RWPE2 (cell line): ENCODE measurements around the gene PTPRN2.

ENCODE experiments used
- ATAC-seq: fragments of 200-7000 bp; cut with Tn5 transposase; 3 replicates; pipeline ENCODE4 v1.9.1; 2021; ENCODE audit warnings: low read depth
- DNase-seq: peaks from one replicate; pipeline ENCODE4 v3.0.0-alpha.2; 2020; ENCODE audit warnings: low spot score
- H3K27ac ChIP-seq: fragments of 450-650 bp; 2 replicates; pipeline ENCODE4 v1.5.1; 2017; ENCODE audit warnings: mild to moderate bottlenecking; ENCODE audit not compliant: poor library complexity, severe bottlenecking
- H3K27me3 ChIP-seq: fragments of 250-450 bp; sonication (Bioruptor Pico); 2 replicates; pipeline ENCODE4 v1.5.1; 2021; ENCODE audit warnings: mild to moderate bottlenecking, moderate library complexity; ENCODE audit not compliant: insufficient read depth, poor library complexity, severe bottlenecking
- H3K36me3 ChIP-seq: fragments of 250-450 bp; sonication (Bioruptor Pico); 2 replicates; pipeline ENCODE4 v1.5.1; 2020; ENCODE audit warnings: low read depth, mild to moderate bottlenecking, moderate library complexity
- H3K4me1 ChIP-seq: fragments of 250-450 bp; sonication (Bioruptor Pico); 2 replicates; pipeline ENCODE4 v1.5.1; 2021; ENCODE audit warnings: mild to moderate bottlenecking, moderate library complexity; ENCODE audit not compliant: insufficient read depth, poor library complexity, severe bottlenecking
- H3K4me3 ChIP-seq: fragments of 250-450 bp; sonication (Bioruptor Pico); 2 replicates; pipeline ENCODE4 v1.5.1; 2021; ENCODE audit warnings: mild to moderate bottlenecking, moderate library complexity; ENCODE audit not compliant: severe bottlenecking
- H3K9me3 ChIP-seq: fragments of 250-450 bp; sonication (Bioruptor Pico); 2 replicates; pipeline ENCODE4 v1.5.1; 2021; ENCODE audit warnings: mild to moderate bottlenecking, moderate library complexity; ENCODE audit not compliant: severe bottlenecking
- CTCF ChIP-seq: fragments of 450-650 bp; IDR thresholded peaks from one replicate; pipeline ENCODE4 v1.5.1; 2017; ENCODE audit warnings: mild to moderate bottlenecking, moderate library complexity; ENCODE audit not compliant: poor library complexity, severe bottlenecking

PTPRN2 gene

DNA sequence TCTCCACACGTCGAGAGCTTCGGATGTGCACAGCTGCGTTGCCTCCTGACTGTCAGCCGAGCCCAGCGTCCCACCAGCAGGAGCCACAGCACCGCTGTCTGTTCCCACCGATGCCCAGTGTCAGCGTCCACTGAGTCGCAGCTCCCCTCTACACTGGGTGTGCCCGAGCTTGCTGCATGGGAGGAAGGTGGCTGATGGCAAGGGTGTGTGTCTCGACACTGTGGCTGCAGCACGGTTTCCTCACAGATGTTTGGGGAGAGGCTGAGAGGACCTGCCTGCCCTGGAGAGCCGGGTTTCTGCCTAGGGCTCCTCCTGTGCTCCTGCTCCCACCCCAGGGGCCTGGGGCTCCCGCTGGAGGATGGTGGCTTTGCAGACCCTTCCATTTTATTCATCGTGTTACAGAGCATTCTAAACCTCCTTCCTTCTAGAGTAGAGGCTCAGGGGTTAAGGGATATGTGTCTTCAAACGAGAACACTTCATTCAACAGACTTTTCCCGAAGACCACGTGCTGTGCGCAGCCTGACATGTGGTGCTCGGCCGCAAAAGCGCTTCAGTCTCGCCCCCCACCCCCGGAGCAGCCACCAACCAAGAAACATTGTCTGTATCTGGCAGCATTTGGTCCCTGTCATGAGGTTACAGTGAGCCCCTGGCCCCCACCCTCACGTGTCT lies 866.0 kb downstream of the PTPRN2 start:
- ATAC-seq: no peak
- Histone ChIP-seq H3K4me3 (no peak overlapping the region), H3K36me3 (no peaks in the 10 kb centered on the region), H3K9me3 (no peaks in the 10 kb centered on the region), H3K27me3 (no peaks in the 10 kb centered on the region), H3K27ac (no peak overlapping the region), H3K4me1 (no peaks in the 10 kb centered on the region)
- TF ChIP-seq CTCF: no peak
- DNase-seq: no peak

DNA sequence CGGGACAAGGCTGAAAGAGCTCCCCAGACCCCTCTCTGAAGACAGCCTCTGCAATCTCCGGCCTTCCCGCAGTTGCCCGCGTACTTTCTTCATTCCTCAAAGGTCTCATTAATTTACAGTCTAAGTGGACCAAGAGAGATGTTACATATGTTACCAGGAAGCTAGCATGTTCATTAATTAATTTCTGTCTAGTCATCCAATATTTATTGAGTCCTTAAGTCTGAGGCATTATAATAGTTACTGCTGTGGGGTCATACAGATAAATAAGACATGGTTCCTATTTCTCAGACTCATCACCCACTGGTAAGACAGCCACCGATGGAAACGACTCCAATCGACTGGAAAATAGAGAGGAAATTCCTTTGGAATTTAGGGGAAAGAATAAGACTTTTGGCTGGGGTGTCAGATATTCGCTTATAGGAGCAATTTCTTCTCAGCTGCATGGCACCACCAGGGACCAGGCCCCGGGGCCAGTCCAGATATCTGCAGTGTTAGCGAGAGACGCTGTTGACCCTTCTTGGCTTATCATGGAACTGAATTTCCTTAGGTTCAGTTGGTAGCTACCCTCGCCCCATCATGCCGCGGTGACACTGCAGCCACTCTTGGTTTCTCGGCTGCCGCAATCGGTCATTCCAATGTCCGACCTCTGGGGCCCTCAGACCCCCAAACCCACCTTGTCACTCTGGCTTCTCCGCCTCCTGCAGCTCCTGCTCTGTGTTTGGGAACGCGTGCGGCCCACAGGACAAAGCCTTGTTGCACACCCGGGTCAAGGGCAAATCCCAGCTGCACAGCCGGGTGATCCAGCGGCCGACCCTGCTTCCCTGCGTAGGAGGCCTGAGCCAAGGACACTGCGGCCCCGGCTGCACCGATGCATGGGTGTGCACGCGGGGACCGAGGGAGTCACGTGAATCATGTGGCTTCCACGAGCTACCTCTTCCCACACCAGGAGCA lies 867.6 kb downstream of the PTPRN2 start:
- Histone ChIP-seq H3K4me1 (no peaks in the 10 kb centered on the region), H3K27ac (no peak overlapping the region), H3K36me3 (no peaks in the 10 kb centered on the region), H3K27me3 (no peaks in the 10 kb centered on the region), H3K4me3 (no peak overlapping the region), H3K9me3 (peaks cover 4% of the 10 kb centered on the region)
- DNase-seq (no peak), ATAC-seq (no peak)
- no peak for TF ChIP-seq CTCF

GRCh38 chr7:157719008-157719682 lies 868.5 kb downstream of the PTPRN2 start:
- DNase-seq (no peak), ATAC-seq (no peak)
- H3K9me3 ChIP-seq: peaks cover 4% of the 10 kb centered on the region
- H3K27ac ChIP-seq: no peak overlapping the region
- TF ChIP-seq CTCF: no peak
- no peaks in the 10 kb centered on the region for H3K4me1 ChIP-seq
- H3K36me3 ChIP-seq: no peaks in the 10 kb centered on the region
- no peak overlapping the region for H3K4me3 ChIP-seq
- no peaks in the 10 kb centered on the region for H3K27me3 ChIP-seq

DNA sequence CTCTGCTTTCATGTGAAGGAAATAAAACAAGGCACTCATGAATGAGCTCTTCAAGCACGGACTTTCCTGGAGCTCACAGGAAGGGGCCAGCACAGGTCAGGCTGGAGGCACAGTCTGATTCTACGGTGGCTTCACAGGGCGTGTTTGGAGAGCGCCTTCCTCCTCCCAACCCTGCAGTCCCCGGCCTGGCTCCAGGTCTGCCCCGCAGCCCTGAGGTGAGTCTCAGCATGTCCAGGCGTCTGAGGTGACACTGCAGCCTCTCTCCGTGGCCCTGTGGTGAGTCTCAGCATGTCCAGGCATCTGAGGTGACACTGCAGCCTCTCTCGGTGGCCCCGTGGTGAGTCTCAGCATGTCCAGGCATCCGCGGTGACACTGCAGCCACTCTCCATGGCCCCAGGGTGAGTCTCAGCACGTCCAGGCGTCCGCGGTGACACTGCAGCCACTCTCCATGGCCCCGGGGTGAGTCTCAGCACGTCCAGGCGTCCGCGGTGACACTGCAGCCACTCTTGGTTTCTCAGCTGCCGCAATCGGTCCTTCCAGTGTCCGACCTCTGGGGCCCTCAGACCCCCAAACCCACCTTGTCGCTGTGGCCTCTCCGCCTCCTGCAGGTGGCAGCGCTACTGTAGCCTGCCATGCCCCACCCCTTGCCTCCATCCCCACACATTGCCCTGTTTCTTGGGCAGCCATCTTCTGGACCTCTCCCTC lies 869.2 kb downstream of the PTPRN2 start:
- no peaks in the 10 kb centered on the region for H3K36me3 ChIP-seq
- DNase-seq: no peak
- no peaks in the 10 kb centered on the region for H3K27me3 ChIP-seq
- no peak overlapping the region for H3K4me3 ChIP-seq
- H3K4me1 ChIP-seq: no peaks in the 10 kb centered on the region
- H3K27ac ChIP-seq: no peak overlapping the region
- TF ChIP-seq CTCF: no peak
- peaks cover 4% of the 10 kb centered on the region for H3K9me3 ChIP-seq
- no peak for ATAC-seq
